ENCODE data around the gene MTOR.

MTOR gene

DNA sequence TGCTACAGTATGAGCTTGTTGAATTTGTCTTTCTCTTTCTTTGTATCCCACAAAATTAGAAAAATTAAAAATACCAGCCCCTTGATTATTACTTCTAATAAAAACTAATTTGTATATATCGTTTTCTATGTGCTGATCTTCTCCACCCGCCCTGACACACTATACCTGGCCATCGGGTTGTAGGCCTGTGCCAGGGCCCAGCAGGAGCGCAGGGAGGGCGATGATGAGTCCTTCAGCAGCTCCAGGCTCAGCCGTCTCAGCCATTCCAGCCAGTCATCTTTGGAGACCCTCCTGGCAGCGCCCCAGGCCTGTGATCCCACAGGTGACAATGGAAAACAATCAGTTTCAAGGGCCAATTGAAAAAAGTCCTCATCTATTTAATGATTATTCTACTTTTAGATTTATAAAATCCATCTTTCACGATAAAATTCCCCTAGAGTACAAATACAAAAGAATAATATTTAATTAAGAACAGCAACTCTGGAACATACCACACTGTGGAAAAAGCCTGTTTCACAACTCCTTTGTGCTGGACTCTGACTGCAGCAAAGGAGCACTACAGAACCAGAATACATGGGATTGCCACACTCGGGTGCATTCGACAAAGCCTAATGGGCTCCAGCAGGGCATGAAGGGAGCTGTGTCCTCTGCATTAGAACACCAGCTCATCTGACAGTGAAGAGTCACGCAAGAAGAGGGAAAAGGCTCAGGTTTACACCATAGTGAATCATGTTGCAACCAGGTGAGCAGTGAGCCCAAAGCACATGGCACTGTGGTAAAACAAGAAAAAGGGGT lies 57.8 kb downstream of the MTOR start:
- Histone ChIP-seq H4K20me1 (no peaks in the 10 kb centered on the region), H3K27me3 (no peaks in the 10 kb centered on the region), H3K4me3 (no peak overlapping the region), H3K9me3 (no peaks in the 10 kb centered on the region), H3K4me2 (no peak overlapping the region), H3K36me3 (peaks cover 97% of the 10 kb centered on the region), H3K9ac (no peak overlapping the region), H3K4me1 (peaks cover 5% of the 10 kb centered on the region; the same call in 1 of the 2 replicates), H3K27ac (no peak overlapping the region)
- no peak for TF ChIP-seq Cebpa-rat (IDR thresholded peaks at IDR 0.05)

- Histone ChIP-seq H3K4me3 (no peak overlapping the region), H3K9me3 (no peaks in the 10 kb centered on the region), H4K20me1 (peaks cover 25% of the 10 kb centered on the region), H3K27me3 (no peaks in the 10 kb centered on the region), H3K27ac (no peak overlapping the region), H3K36me3 (peaks cover 97% of the 10 kb centered on the region), H3K4me2 (no peak overlapping the region), H3K9ac (no peak overlapping the region), H3K4me1 (peaks cover 5% of the 10 kb centered on the region; the same call in 1 of the 2 replicates)
- TF ChIP-seq Cebpa-rat (IDR thresholded peaks at IDR 0.05): no peak
These were observed 63.3 kb downstream of the MTOR start for GRCh38 chr1:11198851-11199594.

- Histone ChIP-seq H3K9ac (no peak overlapping the region), H3K27me3 (no peaks in the 10 kb centered on the region), H3K9me3 (no peaks in the 10 kb centered on the region), H3K4me2 (no peak overlapping the region), H3K4me1 (peaks cover 5% of the 10 kb centered on the region; the same call in 1 of the 2 replicates), H4K20me1 (peaks cover 33% of the 10 kb centered on the region), H3K4me3 (no peak overlapping the region), H3K27ac (no peak overlapping the region), H3K36me3 (peaks cover 97% of the 10 kb centered on the region)
- TF ChIP-seq Cebpa-rat (IDR thresholded peaks at IDR 0.05): no peak
These were observed 64.1 kb downstream of the MTOR start for GRCh38 chr1:11198257-11198656.

GRCh38 chr1:11197359-11197758 lies 65.0 kb downstream of the MTOR start:
- no peak overlapping the region for H3K9ac ChIP-seq
- H3K9me3 ChIP-seq: no peaks in the 10 kb centered on the region
- 0 out of 2 replicates have a peak, but pooled peaks have one; percentile 20 for TF ChIP-seq Cebpa-rat (IDR thresholded peaks at IDR 0.05)
- no peak overlapping the region for H3K4me3 ChIP-seq
- peaks cover 5% of the 10 kb centered on the region; the same call in 1 of the 2 replicates for H3K4me1 ChIP-seq
- no peaks in the 10 kb centered on the region for H3K27me3 ChIP-seq
- no peak overlapping the region for H3K4me2 ChIP-seq
- peaks cover 37% of the 10 kb centered on the region for H4K20me1 ChIP-seq
- H3K27ac ChIP-seq: no peak overlapping the region
- H3K36me3 ChIP-seq: peaks cover 97% of the 10 kb centered on the region

DNA sequence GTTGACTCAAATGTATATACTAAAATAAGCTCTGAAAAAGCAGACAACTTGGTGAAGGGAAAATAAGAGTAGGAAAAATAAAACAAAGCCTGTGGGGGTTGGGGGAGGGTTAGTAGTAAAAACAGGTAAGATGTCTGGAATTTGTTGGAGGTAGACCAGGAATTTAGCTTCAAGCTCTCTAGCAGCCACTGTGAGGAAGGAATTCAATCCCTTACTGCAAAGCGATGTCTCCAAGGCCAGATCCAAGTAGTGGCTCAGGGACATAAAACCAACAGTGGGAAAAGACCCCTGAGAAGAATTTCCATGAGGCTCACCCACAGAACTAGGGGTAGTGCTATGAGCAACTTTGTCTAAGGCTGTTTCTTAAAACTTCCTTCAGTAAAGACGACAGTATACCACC lies 65.4 kb downstream of the MTOR start:
- Histone ChIP-seq H3K9ac (no peak overlapping the region), H3K27ac (no peak overlapping the region), H3K4me1 (peaks cover 5% of the 10 kb centered on the region; the same call in 1 of the 2 replicates), H3K27me3 (no peaks in the 10 kb centered on the region), H3K36me3 (peaks cover 97% of the 10 kb centered on the region), H3K4me3 (no peak overlapping the region), H4K20me1 (peaks cover 40% of the 10 kb centered on the region), H3K4me2 (no peak overlapping the region), H3K9me3 (no peaks in the 10 kb centered on the region)
- no peak for TF ChIP-seq Cebpa-rat (IDR thresholded peaks at IDR 0.05)

GRCh38 chr1:11194407-11195176 lies 67.8 kb downstream of the MTOR start:
- no peaks in the 10 kb centered on the region for H3K9me3 ChIP-seq
- H3K27ac ChIP-seq: no peak overlapping the region
- no peak overlapping the region for H3K4me3 ChIP-seq
- TF ChIP-seq Cebpa-rat (IDR thresholded peaks at IDR 0.05): no peak
- no peaks in the 10 kb centered on the region for H3K4me1 ChIP-seq
- H3K27me3 ChIP-seq: no peaks in the 10 kb centered on the region
- no peak overlapping the region for H3K4me2 ChIP-seq
- H3K36me3 ChIP-seq: peaks cover 100% of the 10 kb centered on the region
- no peak overlapping the region for H3K9ac ChIP-seq
- peaks cover 54% of the 10 kb centered on the region for H4K20me1 ChIP-seq

GRCh38 chr1:11193376-11193775 lies 69.0 kb downstream of the MTOR start:
- no peak overlapping the region for H3K4me2 ChIP-seq
- no peaks in the 10 kb centered on the region for H3K4me1 ChIP-seq
- H3K9ac ChIP-seq: no peak overlapping the region
- peaks cover 63% of the 10 kb centered on the region for H4K20me1 ChIP-seq
- no peaks in the 10 kb centered on the region for H3K9me3 ChIP-seq
- no peak overlapping the region for H3K27ac ChIP-seq
- H3K4me3 ChIP-seq: no peak overlapping the region
- TF ChIP-seq Cebpa-rat (IDR thresholded peaks at IDR 0.05): no peak
- no peaks in the 10 kb centered on the region for H3K27me3 ChIP-seq
- peaks cover 100% of the 10 kb centered on the region for H3K36me3 ChIP-seq

DNA sequence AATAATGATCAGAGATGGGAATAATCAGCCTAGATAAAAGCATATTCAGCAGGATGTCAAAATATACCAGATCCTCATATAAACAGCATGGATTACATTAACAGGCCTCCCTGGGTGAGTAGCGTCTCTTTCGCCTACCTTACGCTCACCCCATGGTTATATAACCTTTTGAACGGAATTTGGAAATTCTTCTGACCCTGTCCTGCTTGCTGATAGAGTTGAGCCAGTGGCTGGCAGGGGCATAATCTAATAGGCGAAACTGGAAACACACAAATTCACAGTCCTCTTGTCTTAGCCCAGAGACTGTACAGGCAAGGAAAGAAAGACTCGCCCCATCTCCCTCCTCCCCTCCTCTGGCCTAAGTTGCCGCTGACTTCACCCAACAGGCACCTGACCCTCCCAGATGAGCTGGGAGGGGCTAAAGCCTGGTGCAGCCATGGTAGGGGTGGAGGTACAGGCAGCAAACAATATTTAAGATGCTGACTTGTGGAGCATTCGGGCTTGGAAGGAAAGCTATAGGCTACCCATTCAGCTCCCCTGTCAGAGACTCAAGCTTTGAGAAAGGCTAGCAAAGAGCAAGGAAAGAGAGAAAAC lies 73.4 kb downstream of the MTOR start, which contains the start of gene ANGPTL7:
ANGPTL7 (plus strand) TSS at position 498 of the 594 bp plus-strand sequence. CDS start 225 bp downstream, outside the sequence.
- H3K4me1 ChIP-seq: no peaks in the 10 kb centered on the region
- no peak for TF ChIP-seq Cebpa-rat (IDR thresholded peaks at IDR 0.05)
- H3K9me3 ChIP-seq: no peaks in the 10 kb centered on the region
- H3K9ac ChIP-seq: no peak within 1 kb of the TSS
- H3K27me3 ChIP-seq: no peaks in the 10 kb centered on the region
- H4K20me1 ChIP-seq: peaks cover 45% of the 10 kb centered on the region
- no peak within 1 kb of the TSS for H3K4me3 ChIP-seq
- no peak within 1 kb of the TSS for H3K4me2 ChIP-seq
- peaks cover 93% of the 10 kb centered on the region for H3K36me3 ChIP-seq
- no peak within 1 kb of the TSS for H3K27ac ChIP-seq

DNA sequence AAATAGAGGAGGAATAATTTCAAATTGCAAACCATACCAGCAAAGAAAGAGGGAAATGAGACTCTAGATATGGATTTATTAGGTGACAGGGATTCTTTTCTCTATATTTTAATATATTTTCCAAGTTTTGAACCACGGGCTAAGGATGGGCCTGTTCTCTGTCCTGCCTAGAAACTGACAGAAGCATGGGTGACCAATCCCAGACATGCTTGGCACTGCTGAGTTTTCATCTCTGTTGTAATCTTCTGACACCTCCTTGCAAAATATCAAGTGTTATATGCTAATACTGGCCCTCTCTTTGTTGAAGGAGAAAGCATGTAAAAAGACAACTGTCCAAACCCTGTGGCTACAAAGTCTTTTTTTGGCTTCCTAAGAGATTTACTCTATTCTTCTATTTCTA lies 74.0 kb downstream of the MTOR start:
- H3K36me3 ChIP-seq: peaks cover 88% of the 10 kb centered on the region

More for the DNA sequence above, 74.0 kb downstream of the MTOR start:
- Histone ChIP-seq H3K4me3 (no peak overlapping the region), H3K9me3 (no peaks in the 10 kb centered on the region), H3K4me1 (no peaks in the 10 kb centered on the region), H4K20me1 (peaks cover 39% of the 10 kb centered on the region), H3K4me2 (no peak overlapping the region), H3K27me3 (no peaks in the 10 kb centered on the region), H3K9ac (no peak overlapping the region), H3K27ac (no peak overlapping the region)
- no peak for TF ChIP-seq Cebpa-rat (IDR thresholded peaks at IDR 0.05)

Measured in BLaER1 (cell line).